Lower leg skin (tissue), 3 donors: Measurements from ENCODE around the gene ABR.

Source experiments
- POLR2A ChIP-seq, 2 donors: fragments of 450-650 bp; IDR thresholded peaks; one replicate each; pipeline ENCODE4 v1.6.1; 2016 to 2017; ENCODE audit warnings: antibody characterized with exemption in 2 of 2, mild to moderate bottlenecking in 1 of 2, moderate library complexity in 1 of 2
- TF ChIP-seq, protein P1 (sequence below), 3 donors: fragments of 450-650 bp; IDR thresholded peaks; one replicate each; pipeline ENCODE4 v1.5.1; 2016; ENCODE audit warnings: antibody characterized with exemption in 3 of 3, mild to moderate bottlenecking in 3 of 3, moderate library complexity in 2 of 3

DNA sequence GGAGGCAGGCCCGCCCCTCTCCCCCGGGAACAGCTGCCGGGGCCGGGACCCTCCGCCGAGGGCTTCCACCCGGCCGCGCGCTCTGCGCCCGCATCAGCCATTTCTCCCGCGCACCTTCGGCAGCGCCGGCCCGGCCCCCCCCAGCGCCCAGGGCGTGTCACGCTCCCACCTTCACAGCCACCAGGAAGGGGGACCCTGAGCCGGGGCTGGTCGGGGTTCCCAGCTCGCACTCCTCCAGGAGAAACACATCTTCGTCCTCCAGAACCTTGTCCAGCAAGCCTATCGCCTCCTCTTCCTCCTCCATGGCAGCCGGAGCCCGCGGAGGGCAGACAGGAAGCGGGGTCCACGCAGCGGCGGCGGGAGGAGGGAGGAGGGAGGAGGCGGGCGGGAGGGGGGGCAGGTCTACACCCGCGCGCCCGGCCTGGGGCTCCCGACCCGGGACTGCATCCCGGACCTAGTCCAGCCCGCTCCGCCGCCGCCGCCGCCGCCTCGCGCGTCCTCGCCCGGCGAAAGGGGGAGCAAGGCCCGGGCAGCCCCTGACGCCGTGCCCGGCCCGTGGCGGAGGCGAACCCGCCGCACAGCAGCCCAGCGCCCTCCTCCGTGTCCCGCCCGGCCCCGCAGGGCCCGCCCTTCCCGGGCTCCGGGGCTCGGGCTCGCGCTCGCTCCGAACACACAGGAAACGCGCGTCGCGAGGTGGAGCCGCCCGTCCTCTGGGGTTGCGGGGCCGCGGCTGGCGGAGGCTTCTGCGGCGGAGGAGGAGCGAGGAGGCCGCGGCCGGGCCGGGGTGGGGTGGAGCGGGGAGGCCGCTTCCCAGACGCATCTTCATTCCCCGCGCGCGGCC, 70.8 kb downstream of the ABR start:
- TF ChIP-seq, protein P1, sequence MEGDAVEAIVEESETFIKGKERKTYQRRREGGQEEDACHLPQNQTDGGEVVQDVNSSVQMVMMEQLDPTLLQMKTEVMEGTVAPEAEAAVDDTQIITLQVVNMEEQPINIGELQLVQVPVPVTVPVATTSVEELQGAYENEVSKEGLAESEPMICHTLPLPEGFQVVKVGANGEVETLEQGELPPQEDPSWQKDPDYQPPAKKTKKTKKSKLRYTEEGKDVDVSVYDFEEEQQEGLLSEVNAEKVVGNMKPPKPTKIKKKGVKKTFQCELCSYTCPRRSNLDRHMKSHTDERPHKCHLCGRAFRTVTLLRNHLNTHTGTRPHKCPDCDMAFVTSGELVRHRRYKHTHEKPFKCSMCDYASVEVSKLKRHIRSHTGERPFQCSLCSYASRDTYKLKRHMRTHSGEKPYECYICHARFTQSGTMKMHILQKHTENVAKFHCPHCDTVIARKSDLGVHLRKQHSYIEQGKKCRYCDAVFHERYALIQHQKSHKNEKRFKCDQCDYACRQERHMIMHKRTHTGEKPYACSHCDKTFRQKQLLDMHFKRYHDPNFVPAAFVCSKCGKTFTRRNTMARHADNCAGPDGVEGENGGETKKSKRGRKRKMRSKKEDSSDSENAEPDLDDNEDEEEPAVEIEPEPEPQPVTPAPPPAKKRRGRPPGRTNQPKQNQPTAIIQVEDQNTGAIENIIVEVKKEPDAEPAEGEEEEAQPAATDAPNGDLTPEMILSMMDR (IDR thresholded peaks at IDR 0.05): no peak
- TF ChIP-seq POLR2A (IDR thresholded peaks at IDR 0.05): no peak
